ENCODE results near the gene RPP14. TPM values are rescaled to one million over a fixed set of nuclear protein-coding genes. Genes with fewer than 3 reads are reported as not detected.

The RPP14 gene
- total RNA-seq, 1 experiment from 2014 or later, result 22.4 TPM

- H3K4me3 ChIP-seq (replicated peaks in 1 of 2; ENCODE audit: low read depth in 1 of 2, low read length in 2 of 2), result no peak overlapping the region
- H3K27me3 ChIP-seq (ENCODE audit: insufficient read depth, low read length), result no peaks in the 10 kb centered on the region
- H3K36me3 ChIP-seq (ENCODE audit: control insufficient read depth in 1 of 2, insufficient read depth in 2 of 2, low read length in 2 of 2), result no peaks in the 10 kb centered on the region
- CTCF ChIA-PET, result no interaction called here
- DNase-seq (ENCODE audit: low read depth, low spot score) (no peak), ATAC-seq (no peak)
- no peak overlapping the region for H2AFZ ChIP-seq (ENCODE audit: low read depth, low read length, poor library complexity, severe bottlenecking)
- POLR2A ChIA-PET, result no interaction called here
- TF ChIP-seq POLR2AphosphoS5 (IDR thresholded peaks at IDR 0.05; ENCODE audit: low read depth, low read length) (no peak), EGR1 (IDR thresholded peaks at IDR 0.05; ENCODE audit: low read depth) (no peak), ZFX (IDR thresholded peaks at IDR 0.05) (no peak), EZH2phosphoT487 (IDR thresholded peaks at IDR 0.05; ENCODE audit: borderline replicate concordance) (no peak), EZH2 (IDR thresholded peaks at IDR 0.05) (no peak), ELF1 (IDR thresholded peaks at IDR 0.05; ENCODE audit: borderline replicate concordance, low read depth) (no peak), POLR2A (IDR thresholded peaks at IDR 0.05; ENCODE audit: borderline replicate concordance, extremely low read depth, insufficient read depth, insufficient read length) (no peak), SRF (IDR thresholded peaks at IDR 0.05; ENCODE audit: low read depth) (no peak), JUND (IDR thresholded peaks at IDR 0.05) (no peak), ZNF274 (IDR thresholded peaks at IDR 0.05; ENCODE audit: low read depth, low read length) (no peak), FOSL1 (IDR thresholded peaks at IDR 0.05; ENCODE audit: low read depth) (no peak)
- TF ChIP-seq, protein P1, sequence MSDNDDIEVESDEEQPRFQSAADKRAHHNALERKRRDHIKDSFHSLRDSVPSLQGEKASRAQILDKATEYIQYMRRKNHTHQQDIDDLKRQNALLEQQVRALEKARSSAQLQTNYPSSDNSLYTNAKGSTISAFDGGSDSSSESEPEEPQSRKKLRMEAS (IDR thresholded peaks at IDR 0.05), result no peak
- TF ChIP-seq, protein P2, sequence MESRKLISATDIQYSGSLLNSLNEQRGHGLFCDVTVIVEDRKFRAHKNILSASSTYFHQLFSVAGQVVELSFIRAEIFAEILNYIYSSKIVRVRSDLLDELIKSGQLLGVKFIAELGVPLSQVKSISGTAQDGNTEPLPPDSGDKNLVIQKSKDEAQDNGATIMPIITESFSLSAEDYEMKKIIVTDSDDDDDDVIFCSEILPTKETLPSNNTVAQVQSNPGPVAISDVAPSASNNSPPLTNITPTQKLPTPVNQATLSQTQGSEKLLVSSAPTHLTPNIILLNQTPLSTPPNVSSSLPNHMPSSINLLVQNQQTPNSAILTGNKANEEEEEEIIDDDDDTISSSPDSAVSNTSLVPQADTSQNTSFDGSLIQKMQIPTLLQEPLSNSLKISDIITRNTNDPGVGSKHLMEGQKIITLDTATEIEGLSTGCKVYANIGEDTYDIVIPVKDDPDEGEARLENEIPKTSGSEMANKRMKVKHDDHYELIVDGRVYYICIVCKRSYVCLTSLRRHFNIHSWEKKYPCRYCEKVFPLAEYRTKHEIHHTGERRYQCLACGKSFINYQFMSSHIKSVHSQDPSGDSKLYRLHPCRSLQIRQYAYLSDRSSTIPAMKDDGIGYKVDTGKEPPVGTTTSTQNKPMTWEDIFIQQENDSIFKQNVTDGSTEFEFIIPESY (IDR thresholded peaks at IDR 0.05; ENCODE audit: extremely low read depth, insufficient replicate concordance, low read length), result no peak
- TF ChIP-seq, protein P3, sequence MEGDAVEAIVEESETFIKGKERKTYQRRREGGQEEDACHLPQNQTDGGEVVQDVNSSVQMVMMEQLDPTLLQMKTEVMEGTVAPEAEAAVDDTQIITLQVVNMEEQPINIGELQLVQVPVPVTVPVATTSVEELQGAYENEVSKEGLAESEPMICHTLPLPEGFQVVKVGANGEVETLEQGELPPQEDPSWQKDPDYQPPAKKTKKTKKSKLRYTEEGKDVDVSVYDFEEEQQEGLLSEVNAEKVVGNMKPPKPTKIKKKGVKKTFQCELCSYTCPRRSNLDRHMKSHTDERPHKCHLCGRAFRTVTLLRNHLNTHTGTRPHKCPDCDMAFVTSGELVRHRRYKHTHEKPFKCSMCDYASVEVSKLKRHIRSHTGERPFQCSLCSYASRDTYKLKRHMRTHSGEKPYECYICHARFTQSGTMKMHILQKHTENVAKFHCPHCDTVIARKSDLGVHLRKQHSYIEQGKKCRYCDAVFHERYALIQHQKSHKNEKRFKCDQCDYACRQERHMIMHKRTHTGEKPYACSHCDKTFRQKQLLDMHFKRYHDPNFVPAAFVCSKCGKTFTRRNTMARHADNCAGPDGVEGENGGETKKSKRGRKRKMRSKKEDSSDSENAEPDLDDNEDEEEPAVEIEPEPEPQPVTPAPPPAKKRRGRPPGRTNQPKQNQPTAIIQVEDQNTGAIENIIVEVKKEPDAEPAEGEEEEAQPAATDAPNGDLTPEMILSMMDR (IDR thresholded peaks at IDR 0.05 in 2 of 3, conservative IDR thresholded peaks at IDR 0.05 in 1 of 3; ENCODE audit: borderline replicate concordance in 1 of 3, insufficient read depth in 1 of 3, low read depth in 2 of 3, low read length in 2 of 3), result no peak
- TF ChIP-seq, protein P4, sequence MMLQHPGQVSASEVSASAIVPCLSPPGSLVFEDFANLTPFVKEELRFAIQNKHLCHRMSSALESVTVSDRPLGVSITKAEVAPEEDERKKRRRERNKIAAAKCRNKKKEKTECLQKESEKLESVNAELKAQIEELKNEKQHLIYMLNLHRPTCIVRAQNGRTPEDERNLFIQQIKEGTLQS (IDR thresholded peaks at IDR 0.05), result no peak
- H3K4me1 ChIP-seq (ENCODE audit: control insufficient read depth in 1 of 2, insufficient read depth in 2 of 2, low read length in 2 of 2), result peaks cover 5 to 10% of the 10 kb centered on the region in 2 experiments; a peak in 3 of 4 replicates
- no peaks in the 10 kb centered on the region for H3K79me2 ChIP-seq (ENCODE audit: insufficient read depth, low read length)
- H3K9ac ChIP-seq (ENCODE audit: low read length), result no peak overlapping the region
- H3K4me2 ChIP-seq (ENCODE audit: low read length), result no peak overlapping the region
- no TSS peak for BruUV-seq (replicated peaks)
- H3K9me3 ChIP-seq (ENCODE audit: control insufficient read depth in 1 of 2, insufficient read depth in 1 of 2, low read depth in 1 of 2, low read length in 2 of 2), result no peaks in the 10 kb centered on the region
- H3K27ac ChIP-seq (ENCODE audit: low read depth, low read length), result no peak overlapping the region
- H4K20me1 ChIP-seq (ENCODE audit: insufficient read depth), result no peaks in the 10 kb centered on the region
- intact Hi-C loops (cut with micrococcal nuclease), result no loop called here
- no peaks in the 10 kb centered on the region for H3K9me2 ChIP-seq (ENCODE audit: insufficient read depth)
- RAD21 ChIA-PET (ENCODE audit: low non-redundant PET in 1 of 2, low total read pairs in 2 of 2, uncharacterized antibody in 2 of 2, unreplicated experiment in 2 of 2), result no interaction called here
These were observed 40.3 kb downstream of the RPP14 start for GRCh38 chr3:58346368-58346767.

Data from HCT116 (cell line).